ENCODE data around the gene SFMBT1.
"Not testable (repeated sequence)": the region's sequence is repeated elsewhere in the genome, so short reads cannot be mapped to it uniquely, and the experiment has no call there.

Gene SFMBT1

DNA sequence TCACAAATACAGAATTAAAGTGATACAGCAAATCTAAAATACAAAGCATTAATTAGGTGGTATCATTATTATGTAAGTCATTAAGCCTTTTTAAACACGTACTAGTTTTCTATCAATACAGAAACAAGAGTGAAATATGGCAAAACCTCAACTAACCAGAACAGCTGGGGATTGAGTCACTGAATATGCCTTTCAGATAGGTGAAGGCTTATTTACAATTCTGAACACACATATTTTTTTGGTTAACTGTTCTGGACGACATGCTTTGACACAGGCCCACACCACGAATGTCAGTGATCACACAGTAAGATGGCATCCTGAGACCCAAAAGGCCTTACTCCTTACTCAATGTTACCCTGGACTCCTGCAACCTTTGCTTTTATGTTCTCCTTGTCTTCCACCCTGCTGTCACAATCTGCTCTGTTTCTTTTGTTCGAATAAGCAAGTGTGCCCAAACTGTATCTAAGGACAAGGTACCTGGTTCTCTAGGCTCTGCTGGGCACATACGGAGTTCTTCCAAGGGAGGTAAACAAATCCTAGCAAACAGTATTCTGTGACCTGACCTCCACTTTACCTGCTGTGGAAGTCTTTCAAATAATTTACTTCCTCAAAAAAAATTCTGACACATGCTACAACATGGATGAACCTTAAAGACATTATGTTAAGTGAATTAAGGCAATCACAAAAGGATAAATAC lies 7.0 kb downstream of the SFMBT1 start:
- Histone ChIP-seq H3K9ac (no peak overlapping the region), H3K27ac (no peak overlapping the region), H3K79me2 (peaks cover 10% of the 10 kb centered on the region), H2AFZ (no peak overlapping the region), H3K4me3 (ENCODE audit: low read depth, low read length) (no peak overlapping the region), H3K4me1 (peaks cover 2% of the 10 kb centered on the region), H3K9me3 (ENCODE audit: control insufficient read depth, low read length) (no peaks in the 10 kb centered on the region), H3K36me3 (ENCODE audit: control insufficient read depth, insufficient read depth, low read length) (no peaks in the 10 kb centered on the region), H3K27me3 (ENCODE audit: control insufficient read depth, insufficient read depth, low read length) (no peaks in the 10 kb centered on the region), H3K4me2 (ENCODE audit: low read length) (no peak overlapping the region)
- TF ChIP-seq, protein P1, sequence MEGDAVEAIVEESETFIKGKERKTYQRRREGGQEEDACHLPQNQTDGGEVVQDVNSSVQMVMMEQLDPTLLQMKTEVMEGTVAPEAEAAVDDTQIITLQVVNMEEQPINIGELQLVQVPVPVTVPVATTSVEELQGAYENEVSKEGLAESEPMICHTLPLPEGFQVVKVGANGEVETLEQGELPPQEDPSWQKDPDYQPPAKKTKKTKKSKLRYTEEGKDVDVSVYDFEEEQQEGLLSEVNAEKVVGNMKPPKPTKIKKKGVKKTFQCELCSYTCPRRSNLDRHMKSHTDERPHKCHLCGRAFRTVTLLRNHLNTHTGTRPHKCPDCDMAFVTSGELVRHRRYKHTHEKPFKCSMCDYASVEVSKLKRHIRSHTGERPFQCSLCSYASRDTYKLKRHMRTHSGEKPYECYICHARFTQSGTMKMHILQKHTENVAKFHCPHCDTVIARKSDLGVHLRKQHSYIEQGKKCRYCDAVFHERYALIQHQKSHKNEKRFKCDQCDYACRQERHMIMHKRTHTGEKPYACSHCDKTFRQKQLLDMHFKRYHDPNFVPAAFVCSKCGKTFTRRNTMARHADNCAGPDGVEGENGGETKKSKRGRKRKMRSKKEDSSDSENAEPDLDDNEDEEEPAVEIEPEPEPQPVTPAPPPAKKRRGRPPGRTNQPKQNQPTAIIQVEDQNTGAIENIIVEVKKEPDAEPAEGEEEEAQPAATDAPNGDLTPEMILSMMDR (IDR thresholded peaks at IDR 0.05) = no peak

DNA sequence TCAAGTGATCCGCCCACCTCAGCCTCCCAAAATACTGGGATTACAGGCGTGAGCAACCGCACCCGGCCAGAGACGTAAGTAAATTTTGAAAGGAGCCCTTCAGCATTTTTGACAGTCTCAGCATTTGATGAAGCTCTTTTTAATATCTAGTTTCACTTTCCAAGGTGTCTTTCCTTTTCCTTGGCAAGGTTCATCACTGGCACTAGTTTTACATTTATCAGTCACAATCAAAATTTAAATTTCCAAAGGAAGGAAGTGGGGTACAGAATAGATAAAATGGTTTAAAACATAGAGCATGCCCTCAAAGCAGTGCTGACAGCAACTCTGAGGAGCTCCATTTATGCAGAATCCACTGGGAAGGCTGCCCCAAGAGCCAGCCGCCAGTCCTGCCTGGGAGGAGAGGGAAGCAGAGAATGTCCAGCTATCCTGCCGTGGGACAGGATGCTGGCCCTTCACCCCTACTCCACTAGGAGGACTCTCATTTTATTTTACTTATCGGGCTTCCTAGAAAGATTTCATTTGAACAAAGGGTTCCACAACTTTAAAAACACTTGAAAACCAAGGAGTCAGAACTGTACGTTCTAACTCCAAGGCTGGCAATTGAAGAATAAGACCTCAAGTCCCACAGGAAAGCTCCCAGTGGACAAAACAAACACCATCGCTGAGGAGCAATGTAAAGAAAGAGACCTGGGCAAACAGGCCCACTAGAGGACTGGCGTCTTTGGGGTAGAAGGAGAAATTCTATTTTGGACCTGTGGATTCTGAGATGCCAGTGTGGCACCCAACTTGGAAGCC lies 9.9 kb downstream of the SFMBT1 start:
- no peaks in the 10 kb centered on the region for H3K27me3 ChIP-seq (ENCODE audit: control insufficient read depth, insufficient read depth, low read length)
- TF ChIP-seq, protein P1 (IDR thresholded peaks at IDR 0.05) = no peak
- no peaks in the 10 kb centered on the region for H3K36me3 ChIP-seq (ENCODE audit: control insufficient read depth, insufficient read depth, low read length)
- peak overlapping the region; percentile 38 for H3K4me2 ChIP-seq (ENCODE audit: low read length)
- no peak overlapping the region for H3K4me3 ChIP-seq (ENCODE audit: low read depth, low read length)
- H3K4me1 ChIP-seq = peaks cover 2% of the 10 kb centered on the region
- no peaks in the 10 kb centered on the region for H3K9me3 ChIP-seq (ENCODE audit: control insufficient read depth, low read length)
- H2AFZ ChIP-seq = peak overlapping the region; percentile 40
- no peak overlapping the region for H3K9ac ChIP-seq
- H3K79me2 ChIP-seq = peaks cover 10% of the 10 kb centered on the region
- H3K27ac ChIP-seq = peak overlapping the region; percentile 43

DNA sequence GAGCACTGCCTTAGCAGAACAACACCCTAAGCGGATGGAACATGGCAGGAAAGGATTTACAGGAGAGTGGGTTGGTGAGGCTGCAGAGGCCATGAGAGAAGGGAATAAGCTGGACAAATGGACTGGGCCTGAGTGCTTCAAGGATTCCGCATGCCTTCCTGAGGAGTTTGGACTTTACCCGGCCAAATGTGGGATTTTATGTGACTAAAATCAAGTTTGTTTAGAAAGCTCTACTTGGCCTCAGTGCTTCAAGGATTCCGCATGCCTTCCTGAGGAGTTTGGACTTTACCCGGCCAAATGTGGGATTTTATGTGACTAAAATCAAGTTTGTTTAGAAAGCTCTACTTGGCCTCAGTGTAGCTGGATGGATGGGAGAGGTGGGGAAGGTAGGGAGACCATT lies 10.9 kb downstream of the SFMBT1 start:
- not testable (repeated sequence) for H3K4me2 ChIP-seq (ENCODE audit: low read length); H3K27ac ChIP-seq; H2AFZ ChIP-seq; H3K36me3 ChIP-seq (ENCODE audit: control insufficient read depth, insufficient read depth, low read length); H3K9ac ChIP-seq; H3K27me3 ChIP-seq (ENCODE audit: control insufficient read depth, insufficient read depth, low read length); H3K9me3 ChIP-seq (ENCODE audit: control insufficient read depth, low read length); H3K4me3 ChIP-seq (ENCODE audit: low read depth, low read length); H3K4me1 ChIP-seq
- H3K79me2 ChIP-seq = peaks cover 12% of the 10 kb centered on the region

GRCh38 chr3:53034411-53034810 lies 11.5 kb downstream of the SFMBT1 start:
- peaks cover 14% of the 10 kb centered on the region for H3K79me2 ChIP-seq
- H3K36me3 ChIP-seq (ENCODE audit: control insufficient read depth, insufficient read depth, low read length); H3K27ac ChIP-seq; H3K4me2 ChIP-seq (ENCODE audit: low read length); H3K9ac ChIP-seq; H3K27me3 ChIP-seq (ENCODE audit: control insufficient read depth, insufficient read depth, low read length); H3K9me3 ChIP-seq (ENCODE audit: control insufficient read depth, low read length); H2AFZ ChIP-seq; H3K4me3 ChIP-seq (ENCODE audit: low read depth, low read length); H3K4me1 ChIP-seq: not testable (repeated sequence)

- no peaks in the 10 kb centered on the region for H3K27me3 ChIP-seq (ENCODE audit: control insufficient read depth, insufficient read depth, low read length)
- H3K4me2 ChIP-seq (ENCODE audit: low read length) = no peak overlapping the region
- no peaks in the 10 kb centered on the region for H3K4me1 ChIP-seq
- H3K36me3 ChIP-seq (ENCODE audit: control insufficient read depth, insufficient read depth, low read length) = no peaks in the 10 kb centered on the region
- H3K9ac ChIP-seq = no peak overlapping the region
- H3K9me3 ChIP-seq (ENCODE audit: control insufficient read depth, low read length) = no peaks in the 10 kb centered on the region
- no peak overlapping the region for H3K4me3 ChIP-seq (ENCODE audit: low read depth, low read length)
- peaks cover 22% of the 10 kb centered on the region for H3K79me2 ChIP-seq
- TF ChIP-seq, protein P1 (IDR thresholded peaks at IDR 0.05) = no peak
- no peak overlapping the region for H2AFZ ChIP-seq
- H3K27ac ChIP-seq = no peak overlapping the region
These were observed 13.3 kb downstream of the SFMBT1 start for GRCh38 chr3:53032609-53033008.

All from parathyroid adenoma (tissue), 2 donors.